ENCODE data around the gene LRMDA. TPM values are rescaled to one million over a fixed set of nuclear protein-coding genes. Genes with fewer than 3 reads are reported as not detected.
"Not testable (repeated sequence)": the region's sequence is repeated elsewhere in the genome, so short reads cannot be mapped to it uniquely, and the experiment has no call there.

The LRMDA gene
- total and polyA plus RNA-seq, 2 donors from 2014 or later = 23.2 to 48.6 TPM

GRCh38 chr10:75764974-75765788, 333.8 kb downstream of the LRMDA start:
- H3K27ac ChIP-seq (ENCODE audit: low read depth in 2 of 2, low read length in 2 of 2) = no peak overlapping the region
- H3K4me1 ChIP-seq (ENCODE audit: control insufficient read depth in 2 of 3, insufficient read depth in 2 of 3, low read depth in 1 of 3, low read length in 3 of 3) = peaks cover 0 to 3% (median 3%) of the 10 kb centered on the region in 3 donors
- no peak overlapping the region for H3K4me3 ChIP-seq (ENCODE audit: low read length in 3 of 3)
- H3K27me3 ChIP-seq (ENCODE audit: control insufficient read depth, insufficient read depth, low read length) = no peaks in the 10 kb centered on the region
- intact Hi-C loops (cut with DNase I) = no loop called here
- no peak for DNase-seq
- H3K36me3 ChIP-seq (ENCODE audit: control insufficient read depth in 2 of 3, insufficient read depth in 3 of 3, low read length in 3 of 3) = no peaks in the 10 kb centered on the region
- no peak overlapping the region for H3K9ac ChIP-seq (ENCODE audit: low read length in 3 of 3)
- H3K9me3 ChIP-seq (ENCODE audit: control insufficient read depth in 2 of 3, insufficient read depth in 1 of 3, low read length in 3 of 3) = no peaks in the 10 kb centered on the region
- FAIRE-seq = no peak
- no peak for TF ChIP-seq CTCF (IDR thresholded peaks at IDR 0.05; ENCODE audit: borderline replicate concordance, extremely low read depth, insufficient read depth)

DNA sequence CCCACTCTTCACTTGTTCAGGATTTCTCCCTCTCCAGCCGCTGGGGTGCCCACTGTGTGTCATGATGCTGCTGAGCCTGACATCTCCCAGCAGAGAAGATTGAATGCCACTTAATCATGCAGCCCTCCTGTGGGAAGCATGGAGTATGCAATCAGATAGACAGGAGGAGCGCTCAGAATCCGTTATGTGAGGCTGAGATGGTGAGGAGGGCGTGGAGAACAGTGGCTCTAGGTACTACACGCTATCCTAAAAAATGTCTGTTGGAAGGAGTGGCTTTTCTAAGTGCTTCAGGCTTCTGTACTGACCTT, 334.3 kb downstream of the LRMDA start:
- Histone ChIP-seq H3K27me3 (ENCODE audit: control insufficient read depth, insufficient read depth, low read length) (no peaks in the 10 kb centered on the region), H3K27ac (ENCODE audit: low read depth in 2 of 2, low read length in 2 of 2) (no peak overlapping the region), H3K9ac (ENCODE audit: low read length in 3 of 3) (no peak overlapping the region), H3K36me3 (ENCODE audit: control insufficient read depth in 2 of 3, insufficient read depth in 3 of 3, low read length in 3 of 3) (no peaks in the 10 kb centered on the region), H3K4me1 (ENCODE audit: control insufficient read depth in 2 of 3, insufficient read depth in 2 of 3, low read depth in 1 of 3, low read length in 3 of 3) (peaks cover 0 to 3% (median 3%) of the 10 kb centered on the region in 3 donors), H3K9me3 (ENCODE audit: control insufficient read depth in 2 of 3, insufficient read depth in 1 of 3, low read length in 3 of 3) (no peaks in the 10 kb centered on the region), H3K4me3 (ENCODE audit: low read length in 3 of 3) (no peak overlapping the region)
- DNase-seq (peak in 1 of 5 donors; percentile 22), FAIRE-seq (no peak)
- intact Hi-C loops (cut with DNase I) = no loop called here
- no peak for TF ChIP-seq CTCF (IDR thresholded peaks at IDR 0.05; ENCODE audit: borderline replicate concordance, extremely low read depth, insufficient read depth)

GRCh38 chr10:75766106-75766505, 334.7 kb downstream of the LRMDA start:
- intact Hi-C loops (cut with DNase I) = no loop called here
- H3K27ac ChIP-seq (ENCODE audit: low read depth in 2 of 2, low read length in 2 of 2) = no peak overlapping the region
- H3K36me3 ChIP-seq (ENCODE audit: control insufficient read depth in 2 of 3, insufficient read depth in 3 of 3, low read length in 3 of 3) = no peaks in the 10 kb centered on the region
- no peaks in the 10 kb centered on the region for H3K27me3 ChIP-seq (ENCODE audit: control insufficient read depth, insufficient read depth, low read length)
- DNase-seq (no peak), FAIRE-seq (no peak)
- peaks cover 0 to 3% (median 3%) of the 10 kb centered on the region in 3 donors for H3K4me1 ChIP-seq (ENCODE audit: control insufficient read depth in 2 of 3, insufficient read depth in 2 of 3, low read depth in 1 of 3, low read length in 3 of 3)
- H3K9ac ChIP-seq (ENCODE audit: low read length in 3 of 3) = no peak overlapping the region
- no peaks in the 10 kb centered on the region for H3K9me3 ChIP-seq (ENCODE audit: control insufficient read depth in 2 of 3, insufficient read depth in 1 of 3, low read length in 3 of 3)
- no peak overlapping the region for H3K4me3 ChIP-seq (ENCODE audit: low read length in 3 of 3)
- no peak for TF ChIP-seq CTCF (IDR thresholded peaks at IDR 0.05; ENCODE audit: borderline replicate concordance, extremely low read depth, insufficient read depth)

DNA sequence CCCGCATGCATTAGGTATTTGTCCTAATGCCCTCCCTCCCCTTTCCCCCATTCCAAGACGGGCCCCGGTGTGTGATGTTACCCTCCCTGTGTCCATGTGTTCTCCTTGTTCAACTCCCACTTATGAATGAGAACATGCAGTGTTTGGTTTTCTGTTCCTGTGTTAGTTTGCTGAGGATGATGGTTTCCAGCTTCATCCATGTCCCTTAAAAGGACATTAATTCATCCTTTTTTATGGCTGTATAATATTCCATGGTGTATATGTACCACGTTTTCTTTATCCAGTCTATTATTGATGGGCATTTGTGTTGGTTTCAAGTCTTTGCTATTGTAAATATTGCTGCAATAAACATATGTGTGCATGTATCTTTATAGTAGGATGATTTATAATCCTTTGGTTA, 335.3 kb downstream of the LRMDA start:
- H3K27me3 ChIP-seq (ENCODE audit: control insufficient read depth, insufficient read depth, low read length); H3K9ac ChIP-seq (ENCODE audit: low read length in 3 of 3); H3K4me1 ChIP-seq (ENCODE audit: control insufficient read depth in 2 of 3, insufficient read depth in 2 of 3, low read depth in 1 of 3, low read length in 3 of 3); H3K9me3 ChIP-seq (ENCODE audit: control insufficient read depth in 2 of 3, insufficient read depth in 1 of 3, low read length in 3 of 3); FAIRE-seq; H3K4me3 ChIP-seq (ENCODE audit: low read length in 3 of 3); H3K36me3 ChIP-seq (ENCODE audit: control insufficient read depth in 2 of 3, insufficient read depth in 3 of 3, low read length in 3 of 3); intact Hi-C loops (cut with DNase I); DNase-seq; H3K27ac ChIP-seq (ENCODE audit: low read depth in 2 of 2, low read length in 2 of 2): not testable (repeated sequence)
